Peyer's patch (tissue), 4 donors: Measurements from ENCODE around the gene GAL3ST1. TPM values are rescaled to one million over a fixed set of nuclear protein-coding genes. Genes with fewer than 3 reads are reported as not detected.

Experiments used
- total RNA-seq, 4 donors: library from RNA; depleted of rRNA; stranded (reverse); fragments of >200 nt; gene quantifications; one replicate each; pipeline ENCODE4 v1.1.0, GENCODE V29; 2016

Gene GAL3ST1
- total RNA-seq, 4 donors from 2014 or later: 19.0 to 98.5 (median 57.2) TPM

Other genes with a start within 250 kb of the GAL3ST1 start
- 10 to 100 TPM; 18.4 to 25.9 (median 20.8) TPM for gene TBC1D10A, start 247.7 kb downstream of the GAL3ST1 start, total RNA-seq
- gene SF3A1, start 217.8 kb downstream of the GAL3ST1 start, total RNA-seq: 100 to 1,000 TPM in 3 of 4 donors, 10 to 100 TPM in 1; 90.4 to 182 (median 160) TPM
- gene CCDC157, start 217.7 kb downstream of the GAL3ST1 start, total RNA-seq: 1 to 10 TPM; 3.5 to 8.8 (median 6.9) TPM
- 10 to 100 TPM in 3 of 4 donors, 1 to 10 TPM in 1; 8.6 to 28.9 (median 13.0) TPM for gene RNF215, start 187.3 kb downstream of the GAL3ST1 start, total RNA-seq
- 10 to 100 TPM in 3 of 4 donors, 1 to 10 TPM in 1; 3.3 to 53.6 (median 34.6) TPM for gene SEC14L2, start 177.6 kb downstream of the GAL3ST1 start, total RNA-seq
- gene MTFP1, start 148.9 kb downstream of the GAL3ST1 start, total RNA-seq: 10 to 100 TPM; 12.4 to 24.7 (median 19.2) TPM
- not detected for gene SEC14L3, start 102.6 kb downstream of the GAL3ST1 start, total RNA-seq
- gene SEC14L4, start 69.0 kb downstream of the GAL3ST1 start, total RNA-seq: not detected
- gene SEC14L6, start 27.9 kb downstream of the GAL3ST1 start, total RNA-seq: under 1 TPM in 1 of 4 donors, not detected in 3; 0.27 TPM
- gene PES1, start 17.2 kb upstream of the GAL3ST1 start, total RNA-seq: 10 to 100 TPM; 28.4 to 49.5 (median 38.4) TPM
- gene TCN2, start 32.5 kb upstream of the GAL3ST1 start, total RNA-seq: 100 to 1,000 TPM in 3 of 4 donors, 10 to 100 TPM in 1; 17.3 to 248 (median 186) TPM
- 1 to 10 TPM; 1.7 to 9.9 (median 7.3) TPM for gene SLC35E4, start 61.1 kb upstream of the GAL3ST1 start, total RNA-seq
- gene DUSP18, start 93.2 kb upstream of the GAL3ST1 start, total RNA-seq: 10 to 100 TPM in 3 of 4 donors, 1 to 10 TPM in 1; 5.8 to 50.8 (median 40.2) TPM
- gene OSBP2, start 120.2 kb upstream of the GAL3ST1 start, total RNA-seq: 1 to 10 TPM; 3.7 to 8.7 (median 4.7) TPM